Stimulated activated CD4-positive, alpha-beta T cell treated with anti-CD3 and anti-CD28 coated beads, Interleukin-4, amount 100 ng/mL, for 4 hours (primary cell): Measurements from ENCODE around the gene TMEM129.
A peak's percentile ranks its signal among the peaks of the same experiment; 100 is the strongest.

Experiments used
- DNase-seq, 2 experiments: peaks; one replicate each; pipeline ENCODE4 v3.0.0-alpha.2; 2020

TMEM129 gene

DNA sequence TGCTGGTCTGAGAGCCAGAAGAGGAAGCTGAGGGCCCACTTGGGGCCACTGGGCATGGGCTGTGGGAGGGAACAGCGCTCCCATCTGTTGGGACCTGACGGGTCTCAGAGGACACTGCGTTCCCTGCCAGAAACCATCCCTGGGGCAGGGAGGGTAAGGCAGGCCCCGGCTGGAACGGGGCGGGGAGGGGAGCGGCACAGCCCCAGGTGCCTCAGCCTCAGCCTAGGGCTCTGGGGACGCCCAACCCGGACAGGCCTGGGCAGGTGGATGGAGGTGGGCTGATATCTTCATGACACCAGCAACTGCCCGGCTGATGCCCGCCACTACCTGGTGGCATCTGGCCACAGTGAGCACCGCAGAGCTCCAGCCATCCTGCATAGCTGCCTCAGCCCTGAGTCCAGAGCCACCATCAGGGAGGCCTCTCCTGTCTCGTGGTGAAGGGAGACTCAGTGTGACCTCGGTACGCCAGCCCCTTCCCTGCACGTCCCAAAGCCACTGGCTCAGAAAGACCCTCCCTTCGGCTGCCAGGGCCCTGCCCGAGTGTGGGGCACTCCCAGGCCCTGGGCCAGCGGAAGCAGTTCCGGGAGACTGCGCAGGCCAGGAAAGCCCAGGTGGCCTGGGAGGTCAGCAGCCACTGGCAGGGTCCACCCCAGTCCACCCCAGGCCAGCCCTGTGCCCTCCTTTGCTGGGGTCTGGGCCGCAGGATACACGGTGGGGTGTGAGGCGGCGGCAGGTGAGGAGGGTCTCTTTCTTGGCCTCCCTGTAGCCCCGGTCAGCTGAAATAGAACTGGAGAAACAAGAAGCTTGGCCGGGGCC, 37.4 kb upstream of the TMEM129 start:
- no peak for DNase-seq

DNA sequence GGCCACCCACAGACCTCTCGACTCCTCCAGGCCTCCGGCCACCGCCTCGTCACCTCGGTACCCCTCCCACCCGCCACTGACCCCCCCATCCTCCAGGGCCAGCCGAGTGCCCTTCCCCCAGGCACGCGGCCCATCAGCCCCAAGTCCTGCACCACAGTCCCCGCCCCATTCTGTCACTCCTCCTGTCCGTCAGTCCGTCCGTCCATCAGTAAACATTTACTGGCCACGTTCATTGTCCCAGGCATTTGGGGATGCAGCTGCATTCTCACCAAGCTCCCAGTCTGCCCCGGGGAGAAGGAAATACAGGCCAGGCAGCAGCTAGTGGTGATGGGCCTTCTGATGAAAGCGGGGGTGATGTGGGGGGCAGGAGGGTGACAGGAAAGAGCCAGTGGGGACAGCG, 36.7 kb upstream of the TMEM129 start:
- DNase-seq = no peak

DNA sequence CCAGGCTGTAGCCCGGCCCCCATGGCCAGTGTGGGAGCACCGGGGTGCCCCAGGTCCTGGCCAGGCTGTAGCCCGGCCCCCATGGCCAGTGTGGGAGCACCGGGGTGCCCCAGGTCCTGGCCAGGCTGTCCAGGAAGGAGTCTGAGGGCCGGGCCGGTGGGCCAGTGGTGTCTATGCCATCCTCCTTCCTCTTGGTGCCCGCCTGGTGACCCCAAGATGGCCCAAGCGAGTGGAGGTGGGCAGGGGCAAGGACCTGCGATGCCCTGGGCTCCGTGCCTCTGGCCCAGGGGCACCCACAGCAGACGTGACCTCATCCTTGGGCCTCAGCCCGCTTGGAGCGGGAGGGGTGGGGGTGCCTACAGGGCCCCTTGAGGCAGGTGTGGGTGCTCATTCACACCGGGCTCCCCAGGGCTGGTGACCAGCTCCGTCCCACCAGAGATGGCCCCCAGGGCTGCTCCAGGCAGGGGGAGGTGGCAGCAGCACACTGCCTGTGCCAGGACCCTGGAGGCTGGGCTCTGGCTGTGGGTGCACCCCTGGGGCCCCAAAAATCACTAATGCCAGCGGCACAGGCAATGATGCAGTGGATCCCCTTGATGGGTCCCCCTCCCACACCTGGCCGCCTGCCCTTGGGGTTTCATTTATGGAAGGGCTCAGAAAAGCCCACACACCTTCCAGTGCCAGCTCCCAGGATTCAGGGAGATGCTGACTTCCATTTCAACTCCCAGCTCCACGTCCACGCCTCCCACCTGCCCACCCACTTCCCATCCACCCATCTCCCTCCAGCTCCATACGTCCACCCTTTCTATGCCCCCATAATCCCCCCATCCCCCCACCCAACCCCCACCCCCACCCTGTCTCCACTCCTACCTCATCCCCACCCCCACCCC, 36.0 kb upstream of the TMEM129 start:
- DNase-seq = no peak

DNA sequence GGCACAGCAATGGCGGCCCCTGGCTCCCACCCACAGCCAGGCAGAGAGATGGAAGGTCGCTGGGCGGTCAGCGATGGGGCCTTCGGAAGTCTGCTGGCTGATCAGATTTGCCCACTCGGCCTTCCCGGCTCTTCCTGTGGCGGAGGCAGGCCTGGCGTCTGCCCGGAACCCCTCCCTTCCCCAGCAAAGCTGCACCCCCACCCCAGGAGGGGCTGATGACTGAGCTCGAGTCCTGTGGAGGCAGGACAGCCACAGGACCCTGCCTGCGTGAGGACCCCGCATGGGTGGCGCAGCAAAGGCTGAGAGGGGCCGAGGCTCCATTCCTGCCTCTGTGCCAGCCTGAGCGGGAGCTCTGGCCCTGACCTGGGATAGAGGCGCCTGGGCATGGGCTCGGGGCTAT, 35.0 kb upstream of the TMEM129 start:
- no peak for DNase-seq

DNA sequence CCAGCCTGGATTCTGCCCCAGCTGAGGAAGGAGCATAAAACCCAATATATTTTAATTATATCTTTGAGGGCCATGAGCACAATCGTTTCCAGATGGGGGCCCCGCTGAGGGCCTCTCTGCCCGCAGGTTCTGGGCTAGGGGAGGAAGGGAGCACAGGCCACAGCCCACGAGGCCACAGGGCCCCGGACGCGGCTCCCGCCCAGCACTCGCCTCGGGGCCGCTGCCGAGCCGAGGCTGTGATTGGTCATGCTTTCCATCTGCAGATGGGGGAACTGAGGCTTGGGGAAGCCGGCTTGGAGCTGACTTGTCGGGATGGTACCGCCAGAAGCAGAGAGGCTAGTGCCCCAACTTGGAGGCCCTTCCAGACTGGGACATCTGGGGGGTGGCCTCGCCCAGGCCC, 34.2 kb upstream of the TMEM129 start:
- DNase-seq = no peak

DNA sequence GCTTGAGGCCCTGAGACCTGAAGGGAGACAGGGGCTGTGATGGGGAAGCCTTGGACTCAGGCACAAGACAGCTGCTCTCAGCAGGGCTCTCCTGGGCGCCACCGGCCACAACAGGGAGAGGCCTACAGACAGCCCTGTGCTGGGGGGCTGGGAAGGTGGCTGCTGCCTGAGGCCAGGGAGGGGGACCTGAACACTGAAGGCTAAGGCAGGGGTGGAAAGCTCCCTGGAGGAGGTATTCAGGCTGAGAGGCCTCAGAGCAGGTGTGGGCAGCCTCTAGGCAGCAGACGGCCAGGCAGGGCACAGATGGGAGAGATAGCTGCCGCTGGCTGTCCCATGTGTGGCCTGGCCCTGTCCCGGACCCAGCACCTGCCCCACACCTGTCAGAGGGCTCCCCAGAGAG, 33.2 kb upstream of the TMEM129 start:
- DNase-seq = no peak

DNA sequence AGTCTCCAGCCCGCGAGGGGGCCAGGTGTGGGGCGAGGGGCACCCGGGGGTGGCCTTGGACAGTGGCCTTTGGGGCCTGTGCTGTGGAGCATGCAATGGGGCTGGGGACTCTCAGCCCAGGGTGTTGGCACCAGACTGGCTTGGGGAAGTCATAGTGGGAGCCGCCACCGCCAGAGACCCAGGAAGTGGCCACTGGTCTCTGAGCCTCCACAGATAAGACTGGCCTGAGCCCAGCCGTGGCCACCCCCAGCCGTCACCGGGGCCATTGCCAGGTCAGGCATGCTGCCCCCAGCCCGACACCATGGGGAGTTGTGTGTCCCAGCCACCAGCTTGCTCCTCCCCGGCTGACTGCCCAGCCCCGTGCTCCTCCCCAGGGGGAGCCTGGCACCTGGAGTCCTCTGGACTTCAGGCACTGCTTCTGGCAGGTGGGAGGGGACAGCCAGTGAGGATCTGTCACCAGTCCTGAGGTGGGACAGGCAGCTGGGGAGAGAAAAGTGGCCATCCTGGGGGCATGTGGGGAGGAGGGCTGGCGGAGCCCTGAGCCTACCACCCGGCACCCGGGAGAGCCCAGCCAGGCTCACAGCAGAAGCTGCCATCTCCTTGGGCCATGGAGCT, 32.7 kb upstream of the TMEM129 start:
- DNase-seq = no peak

DNA sequence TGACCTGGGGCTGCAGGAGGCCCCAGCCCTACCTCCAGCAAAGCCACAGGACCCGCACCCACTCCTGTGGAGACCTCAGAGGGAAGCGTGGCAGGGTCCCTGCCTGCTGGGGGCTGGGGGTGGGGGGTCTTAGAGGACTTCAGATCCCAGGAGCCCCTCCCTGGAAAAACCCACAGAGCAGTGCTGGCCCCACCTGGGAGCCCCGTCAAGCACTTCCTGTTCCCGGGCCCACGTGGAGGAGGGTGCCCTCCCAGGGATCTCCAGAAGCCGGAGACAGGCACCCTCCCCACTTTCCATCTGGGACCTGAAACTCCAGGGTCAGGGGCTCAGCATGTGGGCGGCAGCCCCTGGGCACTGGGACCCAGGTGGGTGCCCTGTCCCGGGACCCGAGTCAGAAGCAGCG, 32.2 kb upstream of the TMEM129 start:
- no peak for DNase-seq

DNA sequence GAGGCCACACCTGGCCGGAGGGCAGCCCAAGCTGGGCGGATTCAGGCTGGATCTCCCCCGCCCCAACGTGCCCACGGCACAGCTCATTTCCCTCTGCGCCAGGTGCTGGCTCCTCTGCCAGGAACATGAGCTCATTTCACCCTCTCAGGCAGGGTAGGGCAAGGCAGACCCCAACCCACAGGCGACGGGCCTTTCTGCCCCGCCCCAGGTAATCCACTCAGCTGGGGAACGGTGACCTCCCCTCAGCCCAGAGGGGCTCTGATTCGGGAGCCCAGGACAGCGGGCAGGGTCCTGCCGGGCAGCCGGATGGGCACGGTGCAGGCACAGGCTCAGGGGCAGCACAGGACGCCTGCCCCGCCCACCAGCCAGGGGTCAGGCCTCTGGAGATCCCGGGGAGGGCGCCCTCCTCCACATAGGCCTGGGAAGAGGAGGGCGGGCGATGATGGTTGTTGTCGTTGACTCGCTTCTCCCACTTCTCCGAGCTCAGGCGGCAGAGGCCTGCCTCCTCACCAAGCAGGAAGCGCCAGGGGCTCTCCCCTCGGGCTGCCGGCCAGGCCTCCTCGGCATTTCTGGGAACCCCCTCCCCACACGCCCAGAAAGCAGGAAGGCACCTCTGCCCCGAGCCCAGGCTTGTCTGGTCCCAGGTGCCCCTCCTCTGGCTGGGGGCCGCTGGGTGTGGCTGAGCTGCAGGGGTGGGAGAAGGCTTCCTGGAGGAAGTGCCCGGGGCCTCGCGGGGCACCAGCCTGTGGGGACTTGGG, 31.3 kb upstream of the TMEM129 start:
- DNase-seq = no peak

DNA sequence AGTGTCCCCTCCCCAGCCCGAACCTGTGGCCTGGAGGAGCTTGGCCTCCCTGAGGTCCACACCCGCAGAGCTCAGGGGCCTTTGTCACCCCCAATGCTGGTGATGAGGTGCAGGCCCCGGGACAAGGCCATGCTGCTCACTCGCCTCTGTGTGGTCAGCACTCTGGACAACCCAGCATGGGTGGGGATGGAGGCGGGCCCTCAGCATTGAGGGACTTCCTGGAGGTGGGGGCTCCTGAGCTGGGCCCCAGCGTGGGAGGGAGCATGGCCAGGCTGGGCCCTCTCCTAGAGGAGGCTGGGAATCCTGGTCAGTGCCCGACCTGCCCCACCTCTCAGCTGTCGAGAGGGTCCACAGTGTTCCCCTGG, 30.8 kb upstream of the TMEM129 start:
- no peak for DNase-seq

DNA sequence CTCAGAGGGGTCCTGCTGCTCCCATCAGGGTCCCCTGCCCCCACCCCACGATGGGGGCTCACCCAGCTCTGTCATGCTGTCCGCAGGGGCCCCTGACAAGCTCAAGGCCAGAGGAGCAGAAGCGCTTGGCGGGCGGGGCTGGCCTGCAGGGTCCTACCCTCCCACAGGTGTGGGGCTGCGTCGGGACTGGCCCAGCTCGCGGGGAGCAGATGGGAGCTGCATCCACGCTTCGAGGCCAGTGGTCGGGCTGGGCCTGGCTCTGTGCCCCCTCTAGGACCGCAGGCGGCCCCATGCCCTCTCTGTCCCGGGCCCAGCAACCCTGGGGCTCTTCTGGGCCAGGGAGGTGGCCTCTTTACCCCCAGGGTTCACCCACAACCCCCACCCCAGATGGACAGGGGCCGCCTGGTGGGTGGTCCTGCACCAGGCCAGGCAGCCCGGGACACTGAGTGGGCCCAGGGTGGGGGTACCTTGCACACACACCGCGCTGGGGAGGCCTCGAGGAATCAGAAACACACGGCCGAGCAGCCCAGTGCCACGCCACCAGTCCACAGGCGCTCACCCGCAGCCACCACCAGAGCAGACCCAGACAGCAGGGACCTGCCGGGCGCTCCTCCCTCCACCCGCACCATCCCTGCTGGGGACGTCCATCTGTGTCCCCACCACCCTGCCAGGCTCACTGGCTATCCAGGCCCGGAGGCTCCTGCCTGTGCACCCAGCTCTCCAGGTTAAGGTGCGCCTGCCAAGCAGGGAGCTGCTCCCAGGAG, 30.2 kb upstream of the TMEM129 start:
- no peak for DNase-seq

DNA sequence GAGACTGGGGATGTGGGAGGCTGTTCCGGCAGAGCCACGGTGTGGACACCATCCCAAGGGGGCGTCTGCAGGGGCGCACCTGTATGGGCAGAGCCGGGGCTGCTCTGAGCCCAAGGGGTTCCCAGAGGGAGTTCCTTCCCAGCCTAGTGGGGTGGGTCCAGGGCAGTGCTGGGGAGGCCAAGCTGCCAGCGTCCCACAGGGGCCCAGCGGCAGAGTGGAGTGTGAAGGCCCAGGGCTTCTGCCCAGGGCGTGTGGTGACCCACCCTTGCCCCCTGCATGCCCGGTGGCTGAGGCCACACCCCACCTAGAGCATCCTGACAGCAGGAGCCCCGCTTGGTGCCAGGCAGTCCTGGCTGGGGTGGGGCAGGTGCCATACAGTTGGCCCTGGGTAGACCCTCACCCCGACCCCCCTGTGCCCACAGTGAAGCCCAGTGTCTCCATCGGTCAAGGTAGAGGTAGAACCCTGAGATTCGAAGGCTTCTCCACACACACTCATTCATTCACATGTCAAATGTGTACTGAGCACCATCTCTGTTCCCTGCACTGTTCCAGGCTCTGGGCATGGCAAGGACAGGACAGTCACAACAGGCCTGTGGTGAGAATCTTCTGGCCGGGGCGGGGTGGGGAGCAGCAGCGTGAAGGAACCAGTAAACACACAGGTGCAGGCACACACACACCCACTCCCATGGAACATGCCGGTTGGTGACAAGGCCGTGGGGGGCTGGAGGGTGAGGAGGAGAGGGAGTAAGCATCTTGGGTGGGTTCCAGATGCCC, 29.4 kb upstream of the TMEM129 start:
- DNase-seq = no peak

DNA sequence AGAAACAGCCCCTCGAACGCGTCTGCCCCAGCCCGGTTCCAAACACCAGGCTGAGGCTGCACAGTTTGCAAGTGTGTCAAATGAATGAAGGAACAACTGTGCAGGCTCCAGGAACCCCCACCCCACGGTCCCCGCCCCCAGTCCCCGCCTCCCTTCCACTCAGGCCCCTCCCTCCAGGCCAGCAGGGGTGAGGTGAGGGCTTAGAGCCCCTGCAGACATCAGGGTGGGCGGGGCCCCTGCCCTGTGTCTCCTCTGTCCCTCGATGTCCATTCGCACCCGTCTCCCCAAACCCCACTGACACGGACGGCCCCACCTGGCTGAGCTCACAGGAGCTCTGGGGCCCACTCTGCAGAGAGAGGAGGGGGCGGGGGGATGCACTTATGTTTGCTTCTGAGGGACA, 28.7 kb upstream of the TMEM129 start:
- no peak for DNase-seq

DNA sequence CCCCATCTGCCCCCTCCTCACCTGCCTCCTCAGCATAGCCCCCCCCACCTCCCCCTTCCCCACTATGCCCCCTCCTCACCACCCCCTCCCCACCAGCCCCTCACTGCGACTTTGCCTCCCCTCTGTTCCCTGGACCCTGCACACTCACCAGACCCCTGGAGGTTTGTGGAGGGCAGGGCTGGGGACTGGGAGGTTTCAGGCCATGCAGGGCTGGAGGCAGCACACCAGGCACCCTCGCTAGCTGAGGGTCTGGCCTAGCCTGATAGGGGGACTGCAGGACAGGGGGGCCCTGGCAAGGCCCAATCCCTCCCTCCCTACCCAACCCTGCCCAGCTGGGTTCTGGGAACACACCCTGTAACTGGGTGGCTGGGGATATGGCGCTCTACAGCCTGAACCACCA, 28.2 kb upstream of the TMEM129 start:
- DNase-seq = no peak

DNA sequence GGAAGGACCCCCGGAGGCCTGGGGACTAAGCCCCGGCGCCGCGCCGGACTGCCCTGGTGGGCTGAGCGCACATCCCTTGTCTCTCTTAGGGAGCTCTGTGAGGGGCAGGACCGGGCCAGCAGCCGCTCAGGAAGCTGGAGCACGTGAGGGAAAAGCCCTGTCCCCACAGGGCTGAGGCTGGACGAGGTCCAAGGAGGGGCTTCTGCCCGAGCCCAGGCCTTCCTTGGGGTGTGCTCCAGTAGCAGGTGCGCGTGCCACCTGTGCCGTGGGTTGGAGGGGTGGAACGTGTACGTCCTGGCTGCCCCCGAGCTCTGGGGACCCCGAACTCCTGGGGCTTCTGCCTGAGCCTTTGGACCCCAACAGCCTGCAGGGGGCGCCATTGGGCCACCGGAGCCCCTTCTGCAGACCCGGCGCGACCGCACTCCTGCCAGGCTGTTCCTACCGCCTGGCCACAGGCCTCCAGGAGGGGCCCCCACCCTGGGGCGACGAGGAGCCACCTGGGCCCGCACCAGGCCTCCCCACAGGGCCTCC, 27.4 kb upstream of the TMEM129 start:
- peak; percentile 63 to 82 for DNase-seq

DNA sequence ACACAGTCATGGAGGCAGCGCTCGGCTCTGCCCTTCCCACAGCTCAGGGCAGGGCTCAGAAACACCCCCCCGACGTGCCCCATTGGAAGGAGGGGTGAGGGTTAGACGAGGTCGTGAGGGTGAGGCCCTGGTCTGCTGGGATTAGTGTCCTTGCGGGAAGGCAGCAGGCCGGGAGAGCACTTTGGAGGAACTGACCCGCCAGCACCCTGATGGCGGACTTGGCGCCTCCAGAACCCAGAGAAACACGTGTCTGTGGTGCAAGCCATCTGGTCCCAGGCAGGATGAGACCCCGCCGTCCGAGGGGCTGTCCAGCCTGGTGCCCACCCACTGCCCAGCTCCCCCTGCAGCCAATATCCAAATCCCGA, 26.5 kb upstream of the TMEM129 start:
- DNase-seq = no peak

DNA sequence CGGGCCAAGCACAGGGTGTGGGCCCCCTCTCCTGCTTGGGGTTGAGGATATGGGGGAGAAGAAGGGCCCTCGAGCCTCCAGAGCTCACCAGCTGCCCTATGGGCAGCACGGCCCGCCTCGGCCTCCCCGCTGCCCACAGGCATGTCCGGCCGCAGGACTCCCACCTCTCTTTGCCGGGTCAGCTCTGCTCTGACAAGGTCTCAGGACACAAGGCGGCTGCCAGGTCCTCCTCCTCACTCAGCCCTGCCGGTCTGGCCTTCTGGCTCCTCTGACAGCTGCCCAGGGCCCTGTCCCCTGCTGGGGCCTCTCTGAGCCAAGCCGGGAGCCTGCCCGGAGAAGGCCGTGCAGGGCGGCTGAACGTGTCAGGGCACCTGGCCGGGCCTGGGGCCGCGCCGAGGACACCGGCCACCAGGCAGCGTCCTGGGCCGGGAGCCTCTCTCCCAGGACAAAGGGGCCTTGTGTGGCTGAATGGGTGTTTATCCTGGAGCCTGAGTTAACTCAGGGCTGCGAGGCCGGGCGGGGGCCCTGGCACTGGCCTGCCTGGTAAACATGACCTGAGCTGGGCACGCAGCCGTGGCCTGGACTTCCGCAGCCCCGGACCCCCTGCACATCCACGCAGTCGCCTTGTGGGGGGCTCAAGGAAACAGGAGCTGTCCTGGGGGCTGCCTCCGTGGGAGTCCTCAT, 25.9 kb upstream of the TMEM129 start:
- DNase-seq = no peak

DNA sequence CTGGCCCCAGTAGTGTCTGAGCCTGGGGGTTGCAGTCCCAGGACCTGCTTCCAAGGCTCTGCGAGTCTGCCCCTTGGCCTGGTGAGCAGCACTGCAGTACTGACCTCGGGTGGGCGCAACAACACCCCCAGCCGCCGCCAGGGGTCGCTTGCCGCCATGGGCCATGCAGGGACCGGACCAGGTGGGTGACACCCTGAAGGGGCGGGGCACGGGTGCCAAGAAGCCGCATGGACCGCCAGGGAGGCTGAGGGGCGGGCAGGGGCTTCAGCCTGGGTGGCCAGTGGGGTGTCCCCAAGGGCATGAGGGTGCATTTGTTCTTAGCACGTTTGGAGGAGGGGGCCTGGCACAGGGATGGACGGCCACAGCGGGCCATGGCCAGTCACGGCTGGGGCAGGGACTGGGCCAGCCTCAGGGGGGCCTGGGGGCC, 25.2 kb upstream of the TMEM129 start:
- peak; percentile 67 to 80 for DNase-seq

DNA sequence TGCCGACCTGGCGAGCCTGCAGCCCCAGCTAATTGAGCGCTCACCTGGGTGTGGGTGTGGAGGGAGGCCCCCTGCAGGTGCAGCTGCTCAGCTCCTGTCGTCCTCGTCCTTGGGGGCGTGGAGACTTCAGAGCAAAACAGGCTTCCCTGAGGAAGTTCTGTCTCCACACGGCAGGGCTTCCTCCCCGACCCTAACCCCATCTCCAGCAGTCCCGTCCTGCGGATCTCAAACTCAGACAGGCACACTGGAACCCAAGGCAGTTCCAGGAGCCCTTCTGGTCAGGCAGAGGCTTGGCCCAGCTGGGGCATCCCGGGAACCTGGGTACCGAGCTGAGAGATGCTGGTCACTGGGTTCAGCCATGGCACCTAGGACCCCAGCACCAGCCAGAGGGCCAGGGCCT, 24.6 kb upstream of the TMEM129 start:
- no peak for DNase-seq

DNA sequence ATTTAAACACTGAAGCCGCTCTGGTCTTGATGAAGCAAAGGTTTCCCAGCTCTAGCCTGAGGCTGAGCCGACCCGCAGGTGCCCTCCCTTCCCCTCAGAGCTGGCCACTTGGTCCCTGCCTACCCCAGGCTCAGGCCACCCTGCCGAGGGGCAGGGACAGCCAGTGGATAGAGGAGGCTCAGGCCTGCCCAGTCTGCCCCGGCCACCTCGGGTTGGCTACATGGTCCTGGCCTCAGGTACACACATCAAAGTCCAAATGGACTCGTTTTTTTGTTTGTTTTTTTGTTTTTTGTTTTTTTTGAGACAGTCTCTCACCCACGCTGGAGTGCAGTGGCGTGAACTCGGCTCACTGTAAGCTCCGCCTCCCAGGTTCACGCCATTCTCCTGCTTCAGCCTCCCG, 24.0 kb upstream of the TMEM129 start:
- DNase-seq = no peak

DNA sequence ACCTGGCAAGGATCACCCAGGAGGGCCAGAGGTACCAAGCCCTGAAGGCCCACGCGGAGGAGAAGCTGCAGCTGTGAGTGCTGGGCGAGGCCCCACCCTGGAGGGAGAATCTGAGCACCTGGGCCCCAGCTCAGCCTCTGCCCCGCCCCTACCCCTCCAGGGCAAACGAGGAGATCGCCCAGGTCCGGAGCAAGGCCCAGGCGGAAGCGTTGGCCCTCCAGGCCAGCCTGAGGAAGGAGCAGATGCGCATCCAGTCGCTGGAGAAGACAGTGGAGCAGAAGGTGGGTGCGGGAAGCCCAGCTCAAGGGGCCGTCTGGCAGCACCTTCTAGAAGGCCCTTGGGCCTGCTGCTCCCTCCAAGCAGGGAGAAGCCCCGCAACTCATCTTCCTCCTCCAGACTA, 23.4 kb upstream of the TMEM129 start:
- no peak for DNase-seq
